GM18951 (cell line): ENCODE results near the gene KLHDC7B.
A peak's percentile ranks its signal among the peaks of the same experiment; 100 is the strongest.

Experiments used
- POLR2A ChIP-seq: IDR thresholded peaks from 4 replicates; pipeline ENCODE4 v1.6.1; 2011; ENCODE audit warnings: mild to moderate bottlenecking; ENCODE audit not compliant: insufficient read length, insufficient read depth; ENCODE audit errors: extremely low read depth
- in situ Hi-C: fragments of 300-500 bp; cut with MboI; formaldehyde crosslinking; loops from one replicate; pipeline ENCODE4 v1.12.0; 2022; ENCODE audit warnings: low sequenced_read_pairs, mixed read lengths, inconsistent platforms; ENCODE audit not compliant: unreplicated experiment

The KLHDC7B gene

GRCh38 chr22:50581950-50582492, 36.3 kb downstream of the KLHDC7B start:
- in situ Hi-C loops = no loop called here
- TF ChIP-seq POLR2A = no peak

- in situ Hi-C loops = no loop called here
- peak; percentile 92 for TF ChIP-seq POLR2A
Observed at GRCh38 chr22:50582493-50583293, 37.0 kb downstream of the KLHDC7B start, which contains the start of gene CHKB. TSS of gene CHKB (minus strand) at chr22:50582849. CDS start at chr22:50582781, 68 bp downstream.

- TF ChIP-seq POLR2A = no peak
- in situ Hi-C loops = no loop called here
Observed at GRCh38 chr22:50583294-50583861, 37.7 kb downstream of the KLHDC7B start.

GRCh38 chr22:50584106-50585096, 38.7 kb downstream of the KLHDC7B start:
- TF ChIP-seq POLR2A = no peak
- in situ Hi-C loops = no loop called here

GRCh38 chr22:50585238-50585637, 39.5 kb downstream of the KLHDC7B start:
- in situ Hi-C loops = no loop called here
- TF ChIP-seq POLR2A = no peak

GRCh38 chr22:50585781-50586180, 40.1 kb downstream of the KLHDC7B start:
- in situ Hi-C loops = no loop called here
- no peak for TF ChIP-seq POLR2A

- no peak for TF ChIP-seq POLR2A
- in situ Hi-C loops = no loop called here
Observed at GRCh38 chr22:50586416-50586815, 40.7 kb downstream of the KLHDC7B start.

- no peak for TF ChIP-seq POLR2A
- in situ Hi-C loops = no loop called here
Observed at GRCh38 chr22:50587407-50587806, 41.7 kb downstream of the KLHDC7B start.

- no peak for TF ChIP-seq POLR2A
- in situ Hi-C loops = no loop called here
Observed at GRCh38 chr22:50595189-50595588, 49.5 kb downstream of the KLHDC7B start.

- in situ Hi-C loops = no loop called here
- no peak for TF ChIP-seq POLR2A
Observed at GRCh38 chr22:50597097-50597496, 51.4 kb downstream of the KLHDC7B start.

GRCh38 chr22:50599816-50600455, 54.2 kb downstream of the KLHDC7B start:
- TF ChIP-seq POLR2A = no peak
- in situ Hi-C loops = no loop called here

GRCh38 chr22:50600538-50600937, 54.8 kb downstream of the KLHDC7B start, which contains the start of gene MAPK8IP2:
TSS of gene MAPK8IP2 (plus strand) at chr22:50600793. CDS start at chr22:50600819, 26 bp downstream.
- in situ Hi-C loops = no loop called here
- no peak for TF ChIP-seq POLR2A
